ENCODE results near the gene C9orf153.

- TF ChIP-seq RAD21 (IDR thresholded peaks at IDR 0.05; ENCODE audit: low read depth): no peak
- no peak for TF ChIP-seq EZH2phosphoT487 (IDR thresholded peaks at IDR 0.05; ENCODE audit: borderline replicate concordance)
- TF ChIP-seq EGR1 (IDR thresholded peaks at IDR 0.05; ENCODE audit: low read depth): no peak
- no peak for TF ChIP-seq CTCF (IDR thresholded peaks at IDR 0.05 in 2 of 3, conservative IDR thresholded peaks at IDR 0.05 in 1 of 3; ENCODE audit: borderline replicate concordance in 1 of 3, insufficient read depth in 1 of 3, low read depth in 2 of 3, low read length in 2 of 3)
- no peak for TF ChIP-seq POLR2A (IDR thresholded peaks at IDR 0.05; ENCODE audit: borderline replicate concordance, extremely low read depth, insufficient read depth, insufficient read length)
- no peak for TF ChIP-seq MAX (IDR thresholded peaks at IDR 0.05)
- TF ChIP-seq ATF3 (IDR thresholded peaks at IDR 0.05): no peak
- TF ChIP-seq ZNF274 (IDR thresholded peaks at IDR 0.05; ENCODE audit: low read depth, low read length): no peak
- TF ChIP-seq EZH2 (IDR thresholded peaks at IDR 0.05): no peak
- no peak for TF ChIP-seq POLR2AphosphoS5 (IDR thresholded peaks at IDR 0.05; ENCODE audit: low read depth, low read length)
- no peak for TF ChIP-seq SIN3A (IDR thresholded peaks at IDR 0.05; ENCODE audit: low read depth)
- no peak for TF ChIP-seq ELF1 (IDR thresholded peaks at IDR 0.05; ENCODE audit: borderline replicate concordance, low read depth)
These were observed 9.3 kb downstream of the C9orf153 start for GRCh38 chr9:86250123-86250522.

Measured in HCT116 (cell line).